GM19438 (cell line): ENCODE data around the gene SPRN.

Experiments
- ATAC-seq: cut with Tn5 transposase; IDR thresholded peaks from one replicate; pipeline ENCODE4 v1.9.1; 2021; ENCODE audit warnings: low read depth; ENCODE audit not compliant: unreplicated experiment

Gene SPRN

GRCh38 chr10:133457100-133457841, 32.8 kb upstream of the SPRN start:
- ATAC-seq: no peak

GRCh38 chr10:133456041-133456951, 31.9 kb upstream of the SPRN start:
- no peak for ATAC-seq

- ATAC-seq: no peak
These were observed 31.2 kb upstream of the SPRN start for GRCh38 chr10:133455611-133456031.

DNA sequence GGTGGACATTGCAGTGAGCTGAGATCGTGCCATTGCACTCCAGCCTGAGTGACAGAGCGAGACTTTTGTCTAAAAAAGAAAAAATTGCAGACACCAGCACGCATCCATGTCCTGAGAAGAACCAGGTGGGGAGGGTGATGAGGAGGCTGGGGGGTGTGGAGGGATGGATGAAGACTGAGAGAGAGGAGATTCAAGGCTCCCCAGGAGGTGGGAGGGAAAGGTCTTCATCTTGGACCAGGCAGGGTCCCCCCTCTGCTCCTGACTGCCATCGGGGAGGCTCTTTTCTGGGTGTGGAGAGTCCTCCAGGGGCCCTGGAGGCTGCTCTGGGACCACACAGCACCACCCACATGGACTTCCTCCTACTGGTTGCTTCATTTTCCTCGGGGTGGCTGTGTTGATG, 30.8 kb upstream of the SPRN start:
- ATAC-seq: no peak

GRCh38 chr10:133454204-133454893, 29.9 kb upstream of the SPRN start:
- no peak for ATAC-seq

- ATAC-seq: no peak
These were observed 29.2 kb upstream of the SPRN start, which contains the start of gene SCART1 for GRCh38 chr10:133453516-133454203. Gene SCART1 (plus strand): TSS chr10:133453945. CDS start chr10:133453998, 53 bp downstream.

- ATAC-seq: no peak
These were observed 28.0 kb upstream of the SPRN start for GRCh38 chr10:133452453-133452852.

DNA sequence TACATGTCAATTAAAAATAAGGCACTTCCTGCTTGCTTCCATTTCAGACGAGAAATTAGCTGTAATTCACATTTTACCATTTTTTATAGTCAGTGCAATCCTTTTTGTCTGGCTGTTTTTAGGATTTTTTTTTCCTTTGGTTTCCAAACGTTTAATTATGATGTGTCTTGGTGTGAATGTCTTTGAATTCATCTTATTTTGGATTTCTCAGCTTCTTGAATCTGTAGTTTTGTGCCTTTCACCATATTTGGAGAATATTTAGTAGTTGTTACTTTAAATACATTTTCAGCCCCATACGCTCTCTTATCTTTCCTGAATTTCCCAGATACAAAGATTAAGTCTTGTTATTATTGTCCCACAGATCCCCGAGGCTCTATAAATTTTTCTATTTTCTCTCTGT, 26.9 kb upstream of the SPRN start:
- no peak for ATAC-seq

DNA sequence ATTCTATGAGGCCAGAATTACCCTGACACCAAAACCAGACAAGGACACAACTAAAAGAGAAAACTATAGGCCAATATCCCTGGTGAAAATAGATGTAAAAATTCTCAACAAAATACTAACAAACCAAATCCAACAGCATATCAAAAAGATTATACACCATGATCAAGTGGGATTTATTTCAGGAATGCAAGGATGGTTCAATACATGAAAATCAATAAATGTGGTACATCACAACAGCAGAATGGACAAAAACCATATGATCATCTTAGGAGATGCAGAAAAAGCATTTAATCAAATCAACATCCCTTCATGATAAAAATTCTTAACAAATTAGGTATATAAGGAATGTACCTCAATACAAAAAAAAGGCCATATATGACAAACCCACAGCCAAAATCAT, 23.7 kb upstream of the SPRN start:
- no peak for ATAC-seq

DNA sequence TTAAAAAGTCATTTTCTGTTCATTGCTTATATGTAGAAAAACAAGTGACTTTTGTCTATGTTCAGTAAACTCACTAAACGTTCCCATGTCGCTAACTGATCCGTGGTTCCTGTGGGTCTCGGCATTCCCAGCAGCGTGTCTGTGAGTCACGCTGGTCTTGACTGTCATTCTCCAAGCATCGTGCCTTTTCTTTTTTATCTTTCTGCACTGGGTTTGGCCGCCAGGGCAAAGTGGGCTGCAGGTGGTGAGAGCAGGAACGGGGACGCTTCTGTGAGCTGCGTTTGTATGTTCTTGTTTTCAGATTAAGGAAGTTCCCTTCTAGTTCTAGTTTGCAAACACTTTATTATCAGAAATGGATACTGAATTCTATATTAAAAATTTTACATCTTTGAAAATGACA, 22.6 kb upstream of the SPRN start:
- no peak for ATAC-seq

GRCh38 chr10:133445751-133446708, 21.6 kb upstream of the SPRN start:
- ATAC-seq: no peak

DNA sequence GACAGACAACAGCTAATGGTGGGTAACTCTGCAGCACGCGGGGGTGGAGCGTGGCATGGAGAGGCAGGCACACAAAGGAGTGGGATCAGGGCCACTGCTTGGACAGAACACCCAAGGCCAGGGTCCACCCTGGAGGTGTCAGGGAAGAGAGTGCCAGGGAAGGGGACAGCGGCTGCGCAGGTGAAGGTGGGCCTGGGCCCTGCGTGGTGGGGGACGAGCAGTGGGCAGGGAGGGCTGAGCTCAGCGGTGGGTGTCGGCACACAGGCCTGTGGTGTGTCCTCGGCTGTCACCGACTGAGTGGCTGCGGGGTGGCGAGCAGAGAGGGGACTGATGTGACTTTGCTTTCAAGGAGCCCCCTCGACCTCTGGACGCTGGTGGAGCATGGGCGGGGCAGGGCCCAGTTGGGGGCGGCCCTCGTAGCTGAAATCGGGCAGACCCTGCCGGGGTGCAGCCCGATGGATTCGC, 20.9 kb upstream of the SPRN start:
- ATAC-seq: no peak

GRCh38 chr10:133444342-133445267, 20.2 kb upstream of the SPRN start:
- no peak for ATAC-seq

DNA sequence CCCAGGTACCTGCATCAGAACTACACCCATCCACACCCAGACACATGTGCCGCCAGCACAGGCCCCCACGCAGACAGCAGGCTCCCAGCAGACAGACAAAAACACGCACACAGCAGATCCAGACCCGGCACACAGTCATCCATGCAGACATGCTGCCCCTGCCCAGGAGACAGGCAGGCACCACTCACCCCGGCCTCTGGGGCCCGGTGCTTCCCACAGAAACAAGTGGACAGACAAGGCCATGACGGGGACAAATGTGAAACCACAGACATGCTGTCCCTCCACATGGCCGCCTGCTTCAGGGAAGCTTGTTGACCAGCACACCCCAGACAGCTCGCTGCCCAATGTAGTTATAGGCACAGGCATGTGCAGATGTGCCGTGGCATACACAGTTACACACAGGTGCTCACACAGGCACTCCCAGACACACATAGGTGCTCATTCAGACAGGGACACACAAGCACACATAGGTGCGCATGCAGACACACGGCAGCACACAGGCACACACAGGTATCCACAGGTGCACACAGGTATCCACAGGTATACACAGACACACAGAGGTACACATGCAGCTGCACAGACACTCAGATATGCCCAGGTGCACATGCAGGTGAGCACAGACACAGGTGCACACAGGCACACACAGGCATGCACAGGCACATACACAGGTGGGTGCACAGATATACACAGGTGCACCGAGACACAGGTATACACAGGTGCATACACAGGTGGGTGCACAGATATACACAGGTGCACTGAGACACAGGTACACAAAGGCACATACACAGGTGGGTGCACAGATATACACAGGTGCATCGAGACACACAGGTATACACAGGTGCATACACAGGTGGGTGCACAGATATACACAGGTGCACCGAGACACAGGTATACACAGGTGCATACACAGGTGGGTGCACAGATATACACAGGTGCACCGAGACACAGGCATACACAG, 18.8 kb upstream of the SPRN start:
- ATAC-seq: no peak

DNA sequence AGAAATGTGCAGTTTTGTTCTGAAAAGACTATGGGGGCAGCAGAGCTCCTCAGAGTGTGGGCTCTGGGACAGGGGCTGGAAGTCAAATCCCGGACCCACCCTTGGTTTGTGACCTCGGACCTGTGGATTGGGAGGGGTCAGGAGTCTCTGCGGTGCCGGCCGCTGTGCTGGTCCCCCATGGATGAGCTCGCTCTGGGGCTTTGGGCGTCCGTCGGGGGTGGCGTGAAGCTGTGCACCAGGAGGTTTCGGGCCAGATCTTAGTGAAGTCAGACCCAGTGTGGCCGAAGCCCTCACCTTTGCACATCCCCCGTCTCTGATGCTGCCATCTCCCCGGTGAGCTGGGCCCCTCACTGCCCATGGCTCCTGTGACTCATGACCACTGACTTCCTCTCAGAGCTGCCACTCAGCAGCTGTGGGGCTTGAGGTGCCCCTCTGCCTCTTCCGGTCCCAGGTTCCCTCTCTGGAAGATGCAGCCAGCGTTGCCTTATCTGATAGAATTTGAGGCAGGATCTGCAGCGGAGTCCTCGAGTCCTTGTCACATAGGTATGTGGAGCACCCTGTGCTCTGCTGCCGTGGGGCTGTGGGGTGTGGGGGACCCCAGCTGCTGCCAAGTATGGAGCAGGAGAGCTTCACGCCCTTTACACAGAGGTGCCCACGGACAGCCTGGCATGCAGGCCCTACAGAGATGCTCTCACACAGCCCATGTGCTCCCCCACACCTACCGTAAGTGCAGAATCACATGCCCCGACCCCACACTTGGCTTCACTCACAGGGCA, 18.0 kb upstream of the SPRN start:
- no peak for ATAC-seq

DNA sequence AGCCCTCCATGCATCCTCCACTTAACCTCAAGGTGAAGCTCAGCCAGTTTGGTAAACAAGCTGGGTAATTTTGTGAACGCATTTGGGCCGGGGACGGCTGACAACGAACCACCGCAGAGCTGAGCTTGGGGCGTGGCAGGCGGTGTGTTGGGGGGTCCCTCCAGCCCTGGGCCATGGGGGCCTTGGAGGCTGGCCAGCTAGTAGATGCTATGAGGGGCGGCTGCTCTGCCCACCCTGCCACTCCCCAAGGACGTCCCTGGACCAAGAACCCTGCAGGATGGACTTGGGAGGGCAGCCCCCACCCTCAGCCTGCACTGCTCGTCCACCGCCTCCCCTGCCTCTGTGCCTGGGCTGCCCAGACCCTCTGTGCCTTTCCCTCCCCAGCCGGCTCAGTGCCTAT, 17.4 kb upstream of the SPRN start:
- ATAC-seq: no peak
